ENCODE results near the gene LMTK2. TPM values are rescaled to one million over a fixed set of nuclear protein-coding genes. Genes with fewer than 3 reads are reported as not detected.
A peak's percentile ranks its signal among the peaks of the same experiment; 100 is the strongest.

LMTK2 gene
- total RNA-seq, 1 experiment from 2014 or later: 17.8 TPM

DNA sequence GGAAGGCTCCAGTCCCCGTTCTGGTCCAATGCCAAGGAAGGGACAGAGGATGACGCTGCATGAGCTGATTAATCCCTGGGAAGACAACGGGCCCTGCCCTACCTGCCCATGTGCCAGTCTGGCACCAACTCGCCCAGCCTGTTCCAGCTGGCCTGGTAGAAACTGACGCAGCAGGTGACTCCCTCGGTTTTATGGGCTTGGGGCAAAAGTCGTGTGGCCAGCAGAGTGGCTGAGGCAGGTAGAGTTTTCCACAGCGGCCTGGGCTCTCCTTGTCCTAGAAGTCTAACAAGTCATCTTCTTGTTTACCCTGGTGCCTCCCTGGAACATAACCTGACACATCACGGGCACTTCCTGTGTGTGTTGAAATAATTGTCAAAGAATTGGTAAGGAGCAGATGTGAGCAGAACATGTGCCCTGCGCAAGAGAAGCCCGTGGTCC is 20.4 kb upstream of the LMTK2 start:
- ChIA-PET POLR2A (no interaction called here), CTCF (no interaction called here), RAD21 (ENCODE audit: low non-redundant PET in 1 of 2, low total read pairs in 2 of 2, uncharacterized antibody in 2 of 2, unreplicated experiment in 2 of 2) (no interaction called here)
- intact Hi-C loops (cut with micrococcal nuclease): no loop called here
- DNase-seq (ENCODE audit: low read depth, low spot score) (no peak), ATAC-seq (peak; percentile 32; the same call in 1 of the 2 replicates)
- no peak for TF ChIP-seq JUND (IDR thresholded peaks at IDR 0.05)
- TF ChIP-seq, protein P1, sequence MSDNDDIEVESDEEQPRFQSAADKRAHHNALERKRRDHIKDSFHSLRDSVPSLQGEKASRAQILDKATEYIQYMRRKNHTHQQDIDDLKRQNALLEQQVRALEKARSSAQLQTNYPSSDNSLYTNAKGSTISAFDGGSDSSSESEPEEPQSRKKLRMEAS (IDR thresholded peaks at IDR 0.05): peak; percentile 37
- no peaks in the 10 kb centered on the region for H3K9me2 ChIP-seq (ENCODE audit: insufficient read depth)
- no peak overlapping the region for H3K4me2 ChIP-seq (ENCODE audit: low read length)
- BruUV-seq (replicated peaks): no TSS peak
- no peaks in the 10 kb centered on the region for H3K9me3 ChIP-seq (ENCODE audit: control insufficient read depth in 1 of 2, insufficient read depth in 1 of 2, low read depth in 1 of 2, low read length in 2 of 2)
- H3K9ac ChIP-seq (ENCODE audit: low read length): no peak overlapping the region
- H3K27me3 ChIP-seq (ENCODE audit: insufficient read depth, low read length): no peaks in the 10 kb centered on the region
- no peak overlapping the region for H3K27ac ChIP-seq (ENCODE audit: low read depth, low read length)
- no peaks in the 10 kb centered on the region for H4K20me1 ChIP-seq (ENCODE audit: insufficient read depth)
- H3K4me3 ChIP-seq (replicated peaks in 1 of 2; ENCODE audit: low read depth in 1 of 2, low read length in 2 of 2): no peak overlapping the region
- no peaks in the 10 kb centered on the region for H3K4me1 ChIP-seq (ENCODE audit: control insufficient read depth in 1 of 2, insufficient read depth in 2 of 2, low read length in 2 of 2)
- no peaks in the 10 kb centered on the region for H3K79me2 ChIP-seq (ENCODE audit: insufficient read depth, low read length)
- H2AFZ ChIP-seq (ENCODE audit: low read depth, low read length, poor library complexity, severe bottlenecking): no peak overlapping the region
- no peaks in the 10 kb centered on the region for H3K36me3 ChIP-seq (ENCODE audit: control insufficient read depth in 1 of 2, insufficient read depth in 2 of 2, low read length in 2 of 2)

GRCh38 chr7:98088109-98088508 is 18.6 kb upstream of the LMTK2 start:
- no peaks in the 10 kb centered on the region for H3K27me3 ChIP-seq (ENCODE audit: insufficient read depth, low read length)
- intact Hi-C loops (cut with micrococcal nuclease): no loop called here
- ChIA-PET RAD21 (ENCODE audit: low non-redundant PET in 1 of 2, low total read pairs in 2 of 2, uncharacterized antibody in 2 of 2, unreplicated experiment in 2 of 2) (no interaction called here), CTCF (interaction anchor here (0.8 kb wide), 1 partner anchor 78 kb away, joined by 3 read pairs; no protein-coding TSS in a partner anchor), POLR2A (no interaction called here)
- ATAC-seq: no peak
- no peaks in the 10 kb centered on the region for H3K9me2 ChIP-seq (ENCODE audit: insufficient read depth)
- H2AFZ ChIP-seq (ENCODE audit: low read depth, low read length, poor library complexity, severe bottlenecking): no peak overlapping the region
- H3K4me1 ChIP-seq (ENCODE audit: control insufficient read depth in 1 of 2, insufficient read depth in 2 of 2, low read length in 2 of 2): no peaks in the 10 kb centered on the region
- H3K9me3 ChIP-seq (ENCODE audit: control insufficient read depth in 1 of 2, insufficient read depth in 1 of 2, low read depth in 1 of 2, low read length in 2 of 2): no peaks in the 10 kb centered on the region
- H3K9ac ChIP-seq (ENCODE audit: low read length): no peak overlapping the region
- no TSS peak for BruUV-seq (replicated peaks)
- no peaks in the 10 kb centered on the region for H3K79me2 ChIP-seq (ENCODE audit: insufficient read depth, low read length)
- no peaks in the 10 kb centered on the region for H4K20me1 ChIP-seq (ENCODE audit: insufficient read depth)
- H3K4me2 ChIP-seq (ENCODE audit: low read length): no peak overlapping the region
- DNase-seq (ENCODE audit: low read depth, low spot score): no peak
- H3K4me3 ChIP-seq (replicated peaks in 1 of 2; ENCODE audit: low read depth in 1 of 2, low read length in 2 of 2): no peak overlapping the region
- H3K36me3 ChIP-seq (ENCODE audit: control insufficient read depth in 1 of 2, insufficient read depth in 2 of 2, low read length in 2 of 2): no peaks in the 10 kb centered on the region
- H3K27ac ChIP-seq (ENCODE audit: low read depth, low read length): no peak overlapping the region
- TF ChIP-seq EZH2phosphoT487 (IDR thresholded peaks at IDR 0.05; ENCODE audit: borderline replicate concordance) (no peak), ZNF274 (IDR thresholded peaks at IDR 0.05; ENCODE audit: low read depth, low read length) (no peak), POLR2A (IDR thresholded peaks at IDR 0.05; ENCODE audit: borderline replicate concordance, extremely low read depth, insufficient read depth, insufficient read length) (no peak), ZFX (IDR thresholded peaks at IDR 0.05) (no peak), TCF7L2 (IDR thresholded peaks at IDR 0.05; ENCODE audit: borderline replicate concordance, extremely low read depth, insufficient read depth, insufficient read length) (no peak), EGR1 (IDR thresholded peaks at IDR 0.05; ENCODE audit: low read depth) (no peak), JUND (IDR thresholded peaks at IDR 0.05) (no peak), REST (IDR thresholded peaks at IDR 0.05; ENCODE audit: low read depth) (no peak), CEBPB (IDR thresholded peaks at IDR 0.05; ENCODE audit: low read depth) (no peak), SP1 (IDR thresholded peaks at IDR 0.05; ENCODE audit: low read depth) (no peak), FOSL1 (IDR thresholded peaks at IDR 0.05; ENCODE audit: low read depth) (no peak), EZH2 (IDR thresholded peaks at IDR 0.05) (no peak), CBX3 (IDR thresholded peaks at IDR 0.05; ENCODE audit: low read depth) (no peak)
- TF ChIP-seq, protein P2, sequence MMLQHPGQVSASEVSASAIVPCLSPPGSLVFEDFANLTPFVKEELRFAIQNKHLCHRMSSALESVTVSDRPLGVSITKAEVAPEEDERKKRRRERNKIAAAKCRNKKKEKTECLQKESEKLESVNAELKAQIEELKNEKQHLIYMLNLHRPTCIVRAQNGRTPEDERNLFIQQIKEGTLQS (IDR thresholded peaks at IDR 0.05): no peak
- TF ChIP-seq, protein P3, sequence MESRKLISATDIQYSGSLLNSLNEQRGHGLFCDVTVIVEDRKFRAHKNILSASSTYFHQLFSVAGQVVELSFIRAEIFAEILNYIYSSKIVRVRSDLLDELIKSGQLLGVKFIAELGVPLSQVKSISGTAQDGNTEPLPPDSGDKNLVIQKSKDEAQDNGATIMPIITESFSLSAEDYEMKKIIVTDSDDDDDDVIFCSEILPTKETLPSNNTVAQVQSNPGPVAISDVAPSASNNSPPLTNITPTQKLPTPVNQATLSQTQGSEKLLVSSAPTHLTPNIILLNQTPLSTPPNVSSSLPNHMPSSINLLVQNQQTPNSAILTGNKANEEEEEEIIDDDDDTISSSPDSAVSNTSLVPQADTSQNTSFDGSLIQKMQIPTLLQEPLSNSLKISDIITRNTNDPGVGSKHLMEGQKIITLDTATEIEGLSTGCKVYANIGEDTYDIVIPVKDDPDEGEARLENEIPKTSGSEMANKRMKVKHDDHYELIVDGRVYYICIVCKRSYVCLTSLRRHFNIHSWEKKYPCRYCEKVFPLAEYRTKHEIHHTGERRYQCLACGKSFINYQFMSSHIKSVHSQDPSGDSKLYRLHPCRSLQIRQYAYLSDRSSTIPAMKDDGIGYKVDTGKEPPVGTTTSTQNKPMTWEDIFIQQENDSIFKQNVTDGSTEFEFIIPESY (IDR thresholded peaks at IDR 0.05; ENCODE audit: extremely low read depth, insufficient replicate concordance, low read length): no peak

Data from HCT116 (cell line).